Globus pallidus (tissue), 1 donor: ENCODE measurements around the gene SLAIN2.

Experiments
- DNase-seq: peaks from one replicate; pipeline ENCODE4 v3.0.0-alpha.2; 2015; ENCODE audit warnings: low spot score

Gene SLAIN2

DNA sequence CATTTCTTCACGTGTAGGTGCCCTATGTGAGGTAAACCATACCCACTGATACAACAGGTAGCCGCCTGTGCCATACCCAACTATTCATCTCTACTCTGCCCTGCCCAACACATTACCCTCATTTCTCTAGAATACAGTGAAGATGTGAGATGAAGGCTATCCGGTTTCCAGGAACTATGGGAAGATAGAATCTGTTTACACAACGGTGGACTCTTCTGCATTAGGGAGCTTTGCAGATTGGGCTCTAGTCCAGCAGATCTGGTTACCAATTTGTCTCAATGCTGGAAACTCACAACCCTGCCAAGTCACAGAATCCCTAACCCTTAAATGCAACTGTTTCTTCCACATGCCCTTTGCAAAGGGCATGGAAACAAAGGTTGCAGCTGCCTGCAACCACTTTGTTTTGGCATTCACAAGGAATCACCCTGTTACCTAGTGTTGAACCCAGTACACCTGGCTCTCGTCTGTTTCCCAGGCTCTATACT is 6.4 kb upstream of the SLAIN2 start:
- DNase-seq, result no peak

DNA sequence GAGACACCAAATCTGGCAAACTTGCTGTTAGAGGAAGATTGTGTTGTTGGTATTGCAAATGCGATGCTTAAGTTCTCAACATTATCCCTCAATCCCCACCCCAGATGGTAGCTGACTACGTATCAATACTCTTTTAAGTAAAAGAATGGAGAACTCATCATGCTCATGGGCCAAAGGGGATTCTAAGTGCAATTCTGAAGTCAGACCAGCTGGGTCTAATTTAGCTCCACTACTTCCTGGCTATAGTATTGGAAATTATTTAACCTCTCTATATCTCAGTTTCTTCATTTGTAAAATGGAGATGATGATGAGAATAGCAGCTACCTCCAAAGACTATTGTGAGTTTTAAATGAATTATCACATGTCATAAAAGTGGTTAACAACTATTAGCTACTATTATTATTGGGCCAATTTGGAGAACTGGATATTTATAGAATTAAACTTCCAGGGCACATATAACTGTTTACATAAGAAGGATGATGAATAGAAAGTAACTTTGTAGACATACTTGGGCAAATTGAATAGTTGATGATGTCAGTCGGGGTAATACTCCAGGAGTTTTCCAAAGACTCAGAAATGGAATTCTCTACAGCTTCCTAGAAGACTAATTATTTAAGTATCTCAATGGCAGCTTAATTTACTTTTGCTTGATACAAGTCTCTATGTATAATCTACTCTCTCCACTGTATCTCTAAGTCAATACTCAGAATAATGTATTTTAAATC is 5.0 kb upstream of the SLAIN2 start:
- DNase-seq, result no peak

DNA sequence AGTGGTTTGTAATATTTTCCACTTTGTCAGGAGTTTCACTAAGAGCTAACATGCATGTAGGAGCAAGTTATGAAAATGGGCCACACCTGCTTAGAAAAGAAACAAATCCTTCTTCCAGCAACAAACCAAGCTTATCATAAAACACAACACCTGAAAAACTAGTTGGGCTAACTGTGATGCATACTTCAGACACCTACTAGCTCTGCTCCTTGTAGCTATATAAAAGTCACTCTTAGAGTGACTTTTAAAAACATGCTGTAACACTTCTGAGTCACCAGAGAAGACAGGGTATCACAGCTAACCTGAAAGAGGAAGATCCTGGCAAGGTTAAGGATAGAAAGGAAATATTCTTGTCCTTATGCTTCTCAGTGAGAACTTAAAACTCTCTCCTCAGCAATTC is 3.6 kb upstream of the SLAIN2 start:
- DNase-seq, result no peak

DNA sequence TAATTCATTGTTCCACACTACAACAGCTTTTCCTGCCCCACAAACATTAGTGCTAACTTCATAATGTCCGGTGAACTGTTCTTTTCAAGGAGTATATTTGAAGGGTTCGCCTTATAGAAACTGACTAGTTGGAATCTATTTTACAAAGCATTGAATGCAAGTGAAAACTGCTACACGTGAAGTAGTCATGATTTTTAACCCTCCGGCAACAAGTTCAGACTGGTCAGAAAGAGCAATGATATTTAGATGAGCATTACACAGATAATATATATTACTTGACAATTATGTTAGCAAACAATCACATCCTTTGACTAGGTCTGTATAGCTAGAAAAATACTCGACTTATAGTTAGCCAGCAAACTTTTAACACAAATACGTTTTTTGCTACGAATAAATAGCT is 1.7 kb upstream of the SLAIN2 start:
- no peak for DNase-seq

DNA sequence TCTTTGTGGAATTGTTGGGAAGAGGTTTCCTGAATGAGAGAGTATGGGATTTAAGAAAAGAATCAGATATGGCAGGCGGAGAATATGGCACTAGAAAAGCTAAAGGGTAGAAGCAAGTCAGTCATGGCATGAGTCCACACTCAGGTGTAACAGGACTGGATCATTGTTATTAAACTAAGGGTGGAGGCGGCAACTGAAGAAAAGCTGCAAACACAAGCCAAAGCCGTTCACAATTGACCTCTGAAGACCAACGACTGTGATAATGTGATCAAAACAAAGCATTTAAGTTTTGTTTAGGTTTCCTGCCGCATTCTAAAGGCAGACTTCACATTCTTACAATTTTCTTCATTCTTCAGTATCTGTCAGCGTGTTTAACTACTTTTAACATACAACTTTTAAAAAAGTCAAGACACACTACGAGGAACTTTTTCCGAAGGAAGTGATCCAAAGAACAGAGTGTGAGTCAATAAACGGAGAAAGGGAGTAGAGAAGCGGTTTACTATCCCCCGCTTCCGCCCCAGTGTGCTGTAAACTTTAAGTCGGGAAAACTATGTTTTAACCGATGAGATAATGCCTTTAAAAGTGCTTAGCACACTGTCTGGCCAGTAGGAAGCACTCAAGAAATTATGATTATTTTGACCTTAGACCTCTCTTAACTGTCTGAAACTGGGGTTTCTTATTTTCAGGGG is 909 bp upstream of the SLAIN2 start:
- DNase-seq, result peak; percentile 6

DNA sequence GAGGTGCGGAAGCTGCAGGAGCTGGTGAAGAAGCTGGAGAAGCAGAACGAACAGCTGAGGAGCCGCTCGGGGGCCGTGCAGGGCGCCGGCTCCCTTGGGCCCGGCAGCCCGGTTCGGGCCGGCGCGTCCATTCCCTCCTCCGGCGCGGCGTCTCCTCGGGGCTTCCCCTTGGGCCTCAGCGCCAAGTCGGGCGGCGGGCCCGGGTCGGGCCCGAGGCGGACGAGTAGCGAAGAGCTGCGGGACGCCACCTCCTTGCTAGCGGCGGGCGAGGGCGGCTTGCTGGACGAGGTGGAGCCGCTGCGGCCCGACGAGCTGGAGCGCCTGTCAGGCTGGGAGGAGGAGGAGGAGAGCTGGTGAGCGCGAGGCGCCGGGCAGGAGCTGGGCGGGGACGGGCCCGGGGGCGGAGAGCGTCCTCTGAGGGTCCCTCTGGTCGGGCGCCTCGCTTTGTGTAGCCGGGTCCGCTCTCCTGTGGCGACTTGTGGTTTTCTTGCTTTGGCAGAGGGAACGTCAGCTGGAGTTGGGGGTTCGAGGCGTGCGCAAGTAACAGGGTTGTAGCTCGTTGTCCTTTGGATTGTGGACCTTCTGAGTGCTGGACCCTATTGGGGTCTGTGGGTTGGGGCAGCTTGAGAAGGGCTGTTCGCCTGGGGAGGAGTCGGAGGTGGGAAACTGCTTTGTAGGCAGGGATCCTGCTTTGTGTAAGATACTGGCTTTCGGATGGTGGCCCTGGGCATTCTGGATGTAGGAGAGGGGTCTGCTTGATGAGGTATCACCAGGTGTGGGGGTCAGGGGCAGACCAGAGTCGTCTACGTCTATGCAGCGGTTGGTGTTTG is 662 bp downstream of the SLAIN2 start:
- peak; percentile 28 for DNase-seq

DNA sequence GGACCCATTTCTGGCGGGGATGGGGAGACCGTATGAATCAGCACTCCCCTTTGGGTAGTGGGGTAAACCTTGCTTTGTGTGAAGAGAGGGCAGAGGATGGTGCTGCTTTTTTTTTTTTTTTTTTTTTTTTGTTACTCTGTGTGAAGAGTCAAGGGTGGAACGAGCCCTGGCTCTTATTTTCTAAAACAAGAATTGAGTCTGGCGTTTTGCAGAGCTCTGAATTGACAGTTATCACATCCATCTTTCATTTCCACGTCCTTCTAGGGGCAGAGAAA is 1.2 kb downstream of the SLAIN2 start:
- no peak for DNase-seq

DNA sequence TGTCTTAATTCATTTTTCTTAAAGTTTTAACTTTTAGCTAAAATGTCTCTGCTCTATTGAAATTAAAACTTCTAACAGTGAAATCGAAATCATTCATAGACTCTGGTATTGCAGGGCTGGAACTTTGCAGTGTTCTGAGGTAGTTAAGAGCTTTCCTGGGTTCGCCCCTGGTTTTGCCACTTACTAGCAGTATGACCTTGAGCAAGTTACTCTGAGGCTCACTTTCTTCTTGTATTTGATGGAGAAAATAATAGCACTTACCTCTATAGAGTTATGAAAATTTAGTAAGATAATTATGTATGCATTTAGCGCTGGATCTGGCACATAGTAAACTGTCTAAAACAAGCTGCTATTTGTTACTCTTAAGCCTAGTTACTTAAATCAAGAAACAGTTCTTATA is 1.7 kb downstream of the SLAIN2 start:
- DNase-seq, result no peak

DNA sequence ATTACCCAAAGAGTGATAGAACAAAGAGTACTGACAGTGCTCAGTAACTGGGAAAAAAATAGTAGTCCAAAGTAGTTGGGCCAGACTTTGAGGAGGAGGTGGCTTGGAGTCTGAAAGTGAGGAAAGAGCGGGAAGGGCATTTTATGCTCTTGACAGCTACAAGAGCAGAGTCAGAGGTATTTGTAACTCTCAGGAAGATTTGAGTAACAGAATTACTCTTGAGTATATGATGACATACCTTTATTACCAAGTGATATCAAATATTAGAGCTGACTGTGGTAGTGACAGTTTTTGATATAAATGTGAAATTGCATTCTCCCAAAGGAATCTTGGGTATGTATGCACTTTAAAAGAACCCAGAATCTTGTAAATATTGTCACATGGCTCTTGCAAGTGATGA is 2.2 kb downstream of the SLAIN2 start:
- DNase-seq, result no peak

DNA sequence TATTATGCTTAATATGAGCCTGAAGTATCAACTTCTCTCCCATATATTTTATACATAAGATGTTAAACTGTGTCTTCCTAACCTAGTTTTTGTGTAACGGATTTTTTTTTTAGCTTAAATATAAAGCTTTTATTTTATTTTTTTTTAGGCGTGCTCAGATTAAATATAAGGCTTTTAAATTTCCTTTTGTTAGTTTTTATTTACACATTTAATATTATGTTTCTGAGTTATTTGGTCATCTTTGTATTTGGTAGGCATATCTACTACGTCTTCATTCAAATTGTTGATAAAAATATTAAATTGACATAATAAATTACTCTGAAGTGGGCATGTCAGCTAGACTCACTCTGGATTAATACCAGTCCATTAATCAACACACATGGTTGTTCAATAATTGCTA is 4.2 kb downstream of the SLAIN2 start:
- DNase-seq, result no peak

DNA sequence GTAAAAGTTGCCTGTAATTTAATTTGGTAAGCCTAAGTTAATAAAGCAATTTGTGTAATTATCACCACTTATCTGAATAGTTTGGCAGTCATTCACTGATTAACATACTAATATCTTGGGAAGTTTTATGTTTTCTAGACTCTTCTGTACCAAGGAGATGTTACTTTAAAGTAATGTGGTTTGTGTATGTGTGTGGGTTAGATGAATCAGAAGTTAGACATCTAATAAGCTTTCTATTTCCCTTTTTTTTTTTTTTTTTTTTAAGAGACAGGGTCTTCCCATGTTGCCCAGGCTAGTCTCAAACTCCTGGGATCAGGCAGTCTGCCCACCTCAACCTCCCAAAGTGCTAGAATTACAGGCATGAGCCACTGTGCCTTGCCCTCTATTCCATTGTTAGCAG is 5.3 kb downstream of the SLAIN2 start:
- no peak for DNase-seq

DNA sequence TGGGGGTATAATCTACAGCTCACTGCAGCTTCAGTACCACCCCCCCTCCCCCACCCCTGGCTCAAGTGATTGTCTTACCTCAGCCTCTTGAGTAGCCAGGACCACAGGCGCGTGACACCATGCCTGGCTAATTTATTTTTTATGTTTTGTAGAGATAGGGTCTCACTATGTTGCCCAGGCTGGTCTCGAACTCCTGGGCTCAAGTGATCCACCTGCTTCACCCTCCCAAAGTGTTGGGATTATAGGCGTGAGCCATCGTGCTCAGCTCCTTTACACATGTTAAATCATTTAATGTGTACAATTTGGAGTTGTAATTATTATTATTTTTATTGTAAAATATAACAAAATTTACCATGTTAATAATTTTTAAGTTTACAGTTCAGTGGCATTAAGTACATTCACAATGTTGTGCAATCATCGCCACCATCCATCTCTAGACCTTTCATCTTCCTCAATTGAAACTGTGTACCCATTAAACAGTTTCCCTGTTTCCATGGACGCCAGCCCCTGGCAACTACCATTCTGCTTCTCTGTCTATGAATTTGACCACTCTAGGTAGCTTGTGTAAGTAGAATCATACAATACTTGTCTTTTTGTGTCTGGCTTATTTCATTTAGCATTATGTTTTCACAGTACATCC is 6.1 kb downstream of the SLAIN2 start:
- DNase-seq, result no peak

DNA sequence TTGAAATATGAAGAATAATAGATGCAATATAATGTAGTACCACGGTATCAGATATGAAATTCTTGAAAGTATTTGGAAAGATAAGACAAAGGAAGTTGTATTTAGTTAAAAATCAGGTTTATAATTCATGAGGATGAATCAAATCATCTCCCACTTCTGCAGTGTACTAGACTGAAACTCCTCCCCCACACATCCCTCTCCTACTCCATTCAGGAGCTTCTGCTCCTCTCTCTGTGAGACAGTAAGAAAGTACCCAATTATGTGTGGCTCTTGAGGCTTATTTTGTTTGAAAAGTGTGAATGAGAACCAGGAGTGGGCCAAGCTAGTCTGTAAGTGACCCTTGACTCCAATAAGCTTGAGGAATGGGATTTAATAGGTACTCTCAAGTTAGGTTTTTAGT is 9.5 kb downstream of the SLAIN2 start:
- no peak for DNase-seq

DNA sequence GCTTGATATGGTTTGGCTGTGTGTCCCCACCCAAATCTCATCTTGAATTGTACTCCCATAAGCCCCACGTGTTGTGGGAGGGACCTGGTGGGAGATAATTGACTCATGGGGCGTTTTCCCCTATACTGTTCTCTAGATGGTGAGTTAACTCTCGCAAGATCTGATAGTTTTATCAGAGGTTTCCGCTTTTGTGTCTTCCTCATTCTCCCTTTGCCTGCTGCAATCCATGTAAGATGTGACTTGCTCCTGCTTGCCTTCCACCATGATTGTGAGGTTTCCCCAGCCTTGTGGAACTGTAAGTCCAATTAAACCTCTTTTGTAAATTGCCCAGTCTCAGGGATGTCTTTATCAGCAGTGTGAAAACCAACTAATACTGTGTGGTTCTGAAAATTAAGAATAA is 11.5 kb downstream of the SLAIN2 start:
- DNase-seq, result no peak

DNA sequence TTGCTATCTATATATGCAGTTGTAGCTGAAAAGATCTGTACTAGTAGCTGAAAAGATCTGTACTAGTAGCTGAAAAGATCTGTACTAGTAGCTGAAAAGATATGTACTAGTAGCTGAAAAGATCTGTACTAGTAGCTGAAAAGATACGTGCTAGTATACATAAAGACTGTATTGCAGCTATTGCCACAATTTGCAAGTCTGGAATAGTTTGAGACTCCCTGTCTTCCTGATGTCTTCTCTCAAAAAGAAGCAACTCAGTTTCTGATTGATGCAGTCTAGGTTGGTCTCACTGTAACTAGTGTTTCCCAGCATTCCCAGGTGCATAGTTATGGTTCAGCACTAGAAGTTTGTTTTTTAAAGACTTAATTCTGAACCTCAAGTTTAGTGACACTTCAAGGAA is 15.0 kb downstream of the SLAIN2 start:
- DNase-seq, result no peak

DNA sequence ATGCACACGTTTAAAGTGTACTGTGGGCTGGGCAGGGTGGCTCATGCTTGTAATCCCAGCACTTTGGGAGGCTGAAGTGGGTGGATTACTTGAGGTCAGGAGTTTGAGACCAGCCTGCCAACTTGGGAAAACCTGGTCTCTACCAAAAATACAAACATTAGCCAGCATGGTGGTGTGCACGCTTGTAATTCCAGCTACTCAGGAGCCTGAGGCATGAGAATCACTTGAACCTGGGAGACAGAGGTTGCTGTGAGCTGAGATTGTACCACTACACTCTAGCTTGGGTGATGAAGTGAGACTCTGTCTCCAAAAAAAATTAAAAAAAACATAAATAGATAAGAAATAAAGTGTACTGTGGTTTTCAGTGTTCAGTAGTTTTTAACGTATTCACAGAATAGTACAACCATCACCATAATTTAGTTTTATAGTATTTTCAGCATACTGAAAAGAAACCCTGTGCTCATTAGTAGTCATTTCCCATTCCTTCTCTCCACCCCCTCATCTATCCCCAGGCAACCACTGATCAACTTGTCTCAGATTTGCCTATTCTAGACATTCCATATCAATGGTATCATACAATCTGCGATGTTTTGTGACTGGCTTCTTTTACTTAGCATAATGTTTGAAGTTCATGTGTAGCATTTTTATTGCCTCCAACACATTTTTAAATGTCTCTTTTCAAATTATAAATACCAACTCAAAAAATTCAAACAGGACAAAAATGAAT is 19.1 kb downstream of the SLAIN2 start:
- no peak for DNase-seq

DNA sequence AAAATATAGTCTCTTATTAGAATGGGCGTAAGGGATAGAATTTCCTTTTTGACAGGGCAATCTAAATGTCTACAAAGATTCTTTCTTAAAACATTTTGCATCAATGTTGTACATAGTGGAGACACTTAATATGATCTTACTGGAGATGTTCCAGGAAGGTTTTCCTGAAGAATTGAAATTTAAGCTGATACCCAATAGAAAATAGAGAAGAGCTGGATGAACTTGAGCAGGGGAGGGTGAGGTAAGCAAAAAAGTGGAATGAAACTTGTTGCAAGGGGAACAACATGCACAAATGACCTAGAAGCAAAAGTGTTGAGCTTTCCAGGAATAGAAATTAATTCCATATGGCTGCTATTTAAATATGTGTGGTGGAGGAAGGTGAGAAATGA is 19.7 kb downstream of the SLAIN2 start:
- DNase-seq, result no peak

DNA sequence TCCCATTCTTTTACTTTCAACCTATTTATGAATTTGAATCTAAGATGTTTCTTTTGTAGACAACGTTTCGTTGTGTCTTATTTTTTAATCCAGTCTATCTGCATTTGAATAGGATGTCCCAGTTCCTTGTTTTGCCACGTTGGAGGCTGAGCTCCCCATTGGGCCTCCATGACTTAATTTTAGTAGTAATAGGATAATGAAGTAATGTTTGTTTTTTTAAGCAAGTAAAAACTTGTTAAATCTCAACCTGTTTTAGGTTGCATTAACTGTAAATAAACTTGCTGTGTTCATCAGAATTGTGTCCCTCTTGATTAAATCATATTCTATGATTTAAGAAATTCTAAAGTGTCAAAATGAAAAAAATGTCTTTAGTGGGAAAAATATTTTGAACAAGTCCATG is 25.3 kb downstream of the SLAIN2 start:
- DNase-seq, result no peak

DNA sequence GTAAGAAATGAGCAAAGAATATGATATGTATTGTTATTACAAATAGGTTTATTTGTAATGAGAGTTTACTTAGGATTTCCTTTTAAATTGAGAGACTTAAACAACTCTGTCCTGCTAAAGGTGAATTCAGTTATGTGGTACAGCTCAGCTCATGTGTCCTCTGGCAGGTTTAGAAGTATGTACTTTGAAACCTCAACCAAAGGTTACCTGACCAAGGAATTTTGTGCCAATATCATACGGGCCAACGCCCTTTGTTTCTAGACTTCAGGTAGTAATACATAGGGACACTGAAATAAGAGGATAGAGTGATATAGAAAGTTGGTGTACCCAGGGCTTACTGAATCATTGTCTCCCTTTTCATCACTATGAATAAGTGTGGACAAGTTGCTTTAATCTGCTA is 25.7 kb downstream of the SLAIN2 start:
- DNase-seq, result no peak

DNA sequence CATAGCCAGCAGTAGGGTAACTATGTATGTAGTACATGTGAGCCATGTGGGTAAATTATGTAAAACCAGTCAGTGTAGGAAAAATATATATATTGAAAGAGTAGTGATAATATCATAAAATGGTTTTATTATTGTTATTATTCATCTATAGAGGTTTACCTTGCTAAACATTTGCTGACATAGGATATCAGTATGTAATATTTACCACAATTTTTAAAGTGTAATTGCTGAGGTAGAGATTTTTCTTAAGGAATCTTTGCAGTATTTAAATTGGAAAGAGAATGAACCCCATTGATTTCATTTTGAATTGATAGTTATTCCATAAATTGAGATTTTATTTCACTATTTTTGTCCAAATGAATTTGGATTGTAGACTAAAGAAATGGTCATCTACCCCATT is 27.1 kb downstream of the SLAIN2 start:
- no peak for DNase-seq

DNA sequence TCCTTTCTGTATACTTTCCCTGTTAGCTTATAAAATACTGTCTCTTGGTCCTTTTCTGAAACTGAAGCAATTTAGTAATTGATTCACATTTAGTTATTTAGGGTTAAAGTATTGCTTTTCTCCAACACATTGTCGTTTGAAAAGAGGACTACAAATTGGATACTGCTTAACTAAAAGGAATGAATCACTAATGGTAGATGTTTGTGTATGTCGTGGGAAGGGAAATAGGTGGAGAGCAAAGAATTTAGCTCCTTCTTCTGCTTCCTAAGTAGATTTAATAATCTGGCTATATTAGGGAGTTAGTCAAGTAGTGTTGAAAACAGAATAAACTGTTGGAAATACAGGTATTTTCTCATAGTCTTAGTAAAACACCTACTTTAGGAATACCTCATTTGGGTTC is 27.9 kb downstream of the SLAIN2 start:
- DNase-seq, result no peak

DNA sequence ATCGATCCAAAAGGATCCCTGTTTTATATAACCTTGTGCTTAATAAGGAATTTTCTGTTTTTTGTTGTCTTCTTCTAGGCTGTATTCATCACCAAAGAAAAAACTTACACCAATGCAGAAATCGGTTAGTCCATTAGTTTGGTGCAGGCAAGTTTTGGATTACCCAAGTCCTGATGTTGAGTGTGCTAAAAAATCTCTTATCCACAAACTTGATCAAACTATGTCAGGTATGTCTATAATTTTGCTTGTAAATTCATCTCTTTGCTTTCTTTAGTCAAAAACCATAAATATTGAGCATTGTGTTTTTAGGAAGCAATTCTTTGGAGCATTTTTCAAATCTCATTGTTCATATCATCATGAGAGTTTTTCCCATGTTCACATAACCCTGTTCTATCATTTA is 28.4 kb downstream of the SLAIN2 start:
- no peak for DNase-seq
